Transverse colon (tissue), 4 donors: ENCODE measurements around the gene NR4A1. TPM values are rescaled to one million over a fixed set of nuclear protein-coding genes. Genes with fewer than 3 reads are reported as not detected.

ENCODE experiments used
- DNase-seq: peaks from one replicate; pipeline ENCODE4 v3.0.0-alpha.2; 2019
- H3K27ac ChIP-seq, 4 donors: fragments of 200-600 bp; sonication (generic); 2 replicates each; pipeline ENCODE4 v1.5.1; 2016 to 2018; ENCODE audit warnings: inconsistent platforms in 4 of 4
- H3K27me3 ChIP-seq: fragments of 200-600 bp; sonication (generic); 2 replicates; pipeline ENCODE4 v1.5.1; 2017; ENCODE audit warnings: inconsistent platforms
- H3K36me3 ChIP-seq, 4 donors: fragments of 200-600 bp; sonication (generic); 2 replicates each; pipeline ENCODE4 v1.5.1; 2017 to 2019; ENCODE audit warnings: inconsistent platforms in 4 of 4
- H3K4me1 ChIP-seq, 4 donors: fragments of 200-600 bp; sonication (generic); 2 replicates each; pipeline ENCODE4 v1.5.1; 2017 to 2020; ENCODE audit warnings: inconsistent platforms in 4 of 4
- H3K4me3 ChIP-seq, 4 donors: fragments of 200-600 bp; sonication (generic); 1 replicate in 1 of 4; 2 replicates in 3 of 4; pipeline versions ENCODE4 v1.5.1 to v1.6.1; 2017 to 2019; ENCODE audit warnings: inconsistent platforms in 4 of 4
- H3K9me3 ChIP-seq, 2 donors: fragments of 200-600 bp; sonication (generic); 2 replicates each; pipeline ENCODE4 v1.5.1; 2017 to 2019; ENCODE audit warnings: inconsistent platforms in 2 of 2
- CTCF ChIP-seq, 5 experiments: fragments of 200-600 bp in 3 of 5; fragments of 450-650 bp in 2 of 5; sonication (generic) in 3 of 5; IDR thresholded peaks; 1 replicate in 2 of 5; 2 replicates in 3 of 5; pipeline ENCODE4 v1.5.1; 2016 to 2017; ENCODE audit warnings: antibody characterized with exemption in 5 of 5, inconsistent platforms in 3 of 5, mild to moderate bottlenecking in 2 of 5, moderate library complexity in 1 of 5
- EP300 ChIP-seq: sonication (generic); formaldehyde crosslinking; IDR thresholded peaks from one replicate; pipeline ENCODE4 v1.6.1; 2017; ENCODE audit warnings: antibody characterized with exemption, low read depth
- POLR2A ChIP-seq: fragments of 450-650 bp; IDR thresholded peaks from one replicate; pipeline ENCODE4 v1.6.1; 2016; ENCODE audit warnings: antibody characterized with exemption, mild to moderate bottlenecking, moderate library complexity
- POLR2AphosphoS5 ChIP-seq, 3 donors: sonication (generic); formaldehyde crosslinking; IDR thresholded peaks; one replicate each; pipeline ENCODE4 v1.6.1; 2016; ENCODE audit warnings: antibody characterized with exemption in 3 of 3
- WGBS, 2 donors: methylation state at CpG; one replicate each; pipeline ENCODE4 v1.1.5; 2018; ENCODE audit warnings: low coverage in 1 of 2; 5-methylcytosine and 5-hydroxymethylcytosine counted together
- in situ Hi-C, 4 donors: fragments of 200-750 bp; cut with MboI; loops; one replicate each; pipeline versions ENCODE4 v1.15.0 to v1.15.1; 2017; ENCODE audit warnings: low sequenced_read_pairs in 3 of 4, low pct_ligation_motif_present in 1 of 4, low pct_unique_long_range_greater_than_20kb in 1 of 4
- intact Hi-C: fragments of 100-400 bp; cut with DNase I; formaldehyde crosslinking; loops from one replicate; pipeline ENCODE4 v1.15.1; 2023; ENCODE audit warnings: low total_unique reads
- total RNA-seq, 4 donors: library from RNA; depleted of rRNA; stranded (reverse); fragments of >200 nt; gene quantifications; one replicate each; pipeline ENCODE4 v1.1.0, GENCODE V29; 2016

Gene NR4A1
- total RNA-seq, 4 donors from 2014 or later = 50.7 to 102 (median 76.9) TPM

DNA sequence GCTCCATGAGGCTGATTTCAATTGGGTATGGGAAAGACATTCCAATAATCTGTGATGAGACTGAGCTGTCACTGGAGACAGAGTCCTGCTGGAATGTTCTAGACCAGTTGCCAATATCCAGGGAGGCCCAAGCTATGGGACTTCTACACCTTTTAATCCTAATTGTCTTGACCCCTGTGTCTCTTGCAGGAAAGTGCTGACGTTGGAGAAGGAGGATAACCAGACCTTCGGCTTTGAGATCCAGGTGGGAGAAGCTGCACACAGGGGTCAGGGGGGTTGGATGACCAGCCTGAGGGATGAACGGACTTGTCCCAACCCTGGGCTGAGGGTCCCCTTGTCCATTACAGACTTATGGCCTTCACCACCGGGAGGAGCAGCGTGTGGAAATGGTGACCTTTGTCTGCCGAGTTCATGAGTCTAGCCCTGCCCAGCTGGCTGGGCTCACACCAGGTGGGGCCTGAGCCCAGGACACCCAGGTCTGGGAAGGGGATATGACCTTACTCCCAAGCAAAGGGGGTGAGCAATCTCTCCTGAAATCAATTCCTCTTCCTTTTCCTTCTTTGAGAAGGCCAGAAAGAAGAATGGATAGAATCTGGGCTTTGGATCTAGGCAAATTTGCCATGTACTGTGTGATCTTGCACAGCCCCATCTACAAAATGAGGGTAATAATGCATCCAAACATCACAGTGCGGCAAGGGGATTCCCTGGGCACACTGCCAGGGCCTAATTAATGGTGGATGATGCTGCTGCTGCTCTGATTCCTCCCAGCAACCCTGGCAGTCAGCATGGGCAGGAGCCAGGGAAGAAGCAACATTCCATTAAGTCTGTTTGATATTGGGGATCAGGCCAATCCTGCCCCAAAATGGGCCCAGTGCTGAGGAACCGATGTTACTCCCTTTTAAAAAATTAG lies 40.3 kb upstream of the NR4A1 start:
- DNase-seq = no peak
- Histone ChIP-seq H3K9me3 (no peaks in the 10 kb centered on the region), H3K27ac (peak overlapping the region; percentile 78 to 91 (median 82)), H3K4me1 (peaks cover 0 to 28% (median 19%) of the 10 kb centered on the region in 4 donors), H3K27me3 (peaks cover 40% of the 10 kb centered on the region), H3K36me3 (no peaks in the 10 kb centered on the region), H3K4me3 (no peak overlapping the region)
- 33 to 54% methylated on average over 1 to 8 of the region's 8 CpGs for WGBS, 2 donors
- intact Hi-C loops (no loop called here), in situ Hi-C loops (no loop called here)
- TF ChIP-seq POLR2A = no peak
- TF ChIP-seq POLR2AphosphoS5 (IDR thresholded peaks at IDR 0.05) = no peak
- TF ChIP-seq EP300 = no peak
- no peak for TF ChIP-seq CTCF (IDR thresholded peaks at IDR 0.05)

DNA sequence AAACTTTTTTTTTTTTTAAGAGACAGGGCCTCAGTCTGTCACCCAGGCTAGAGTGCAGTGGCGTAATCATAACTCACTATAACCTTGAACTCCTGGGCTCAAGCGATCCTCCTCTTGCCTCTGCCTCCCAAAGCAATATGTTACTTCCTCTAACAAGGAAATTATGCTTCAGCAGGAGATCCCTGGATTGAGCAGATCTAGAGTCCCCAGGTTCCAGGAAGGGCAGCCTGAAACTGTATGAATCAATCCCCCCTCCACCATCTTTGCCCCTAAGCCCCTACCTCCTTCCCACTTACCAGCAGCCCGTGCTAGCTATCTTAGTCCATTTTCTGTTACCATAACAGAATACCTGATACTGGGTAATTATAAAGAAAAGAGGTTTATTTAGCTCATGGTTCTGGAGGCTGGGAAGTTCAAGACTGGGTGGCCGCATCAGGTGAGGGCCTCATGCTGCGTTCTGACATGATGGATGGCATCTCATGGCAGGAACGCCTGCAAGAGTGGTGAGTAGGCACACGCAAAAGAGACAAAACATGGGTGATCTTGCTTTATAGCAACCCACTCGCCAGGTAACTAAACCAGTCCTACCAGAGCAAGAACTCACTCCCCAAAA lies 39.5 kb upstream of the NR4A1 start:
- 92 to 100% methylated on average over 1 to 8 of the region's 8 CpGs for WGBS, 2 donors
- TF ChIP-seq EP300 (no peak), POLR2A (no peak), CTCF (IDR thresholded peaks at IDR 0.05) (no peak), POLR2AphosphoS5 (IDR thresholded peaks at IDR 0.05) (no peak)
- in situ Hi-C loops (no loop called here), intact Hi-C loops (no loop called here)
- Histone ChIP-seq H3K27ac (peak overlapping the region in 1 of 4 donors; percentile 91), H3K36me3 (no peaks in the 10 kb centered on the region), H3K9me3 (no peaks in the 10 kb centered on the region), H3K4me3 (no peak overlapping the region), H3K4me1 (peaks cover 0 to 21% (median 11%) of the 10 kb centered on the region in 4 donors), H3K27me3 (peaks cover 40% of the 10 kb centered on the region)
- no peak for DNase-seq

DNA sequence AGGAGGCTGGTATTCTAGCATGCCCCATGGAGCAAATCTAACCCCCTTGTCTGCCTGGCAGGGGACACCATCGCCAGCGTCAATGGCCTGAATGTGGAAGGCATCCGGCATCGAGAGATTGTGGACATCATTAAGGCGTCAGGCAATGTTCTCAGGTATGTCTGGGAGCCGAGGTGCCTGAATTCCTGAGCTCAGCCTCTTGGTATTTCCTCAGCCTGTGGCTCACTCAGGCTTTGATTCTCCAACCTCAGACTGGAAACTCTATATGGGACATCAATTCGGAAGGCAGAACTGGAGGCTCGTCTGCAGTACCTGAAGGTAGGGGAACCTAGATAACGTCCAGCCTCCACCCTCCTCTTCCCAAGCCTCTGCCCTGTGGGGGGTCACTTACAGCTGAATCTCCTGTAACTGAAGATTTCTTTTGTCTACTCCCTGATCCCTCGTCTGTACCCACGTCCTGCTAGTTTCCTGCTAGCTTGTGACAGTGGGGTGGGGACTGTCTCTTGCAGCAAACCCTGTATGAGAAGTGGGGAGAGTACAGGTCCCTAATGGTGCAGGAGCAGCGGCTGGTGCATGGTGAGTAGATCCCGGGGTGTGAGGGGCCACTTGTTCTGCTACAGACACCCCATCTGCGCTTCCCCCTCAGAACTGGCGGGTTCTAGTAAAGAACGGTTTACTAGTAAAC lies 37.5 kb upstream of the NR4A1 start:
- Histone ChIP-seq H3K36me3 (no peaks in the 10 kb centered on the region), H3K4me3 (no peak overlapping the region), H3K27me3 (peaks cover 26% of the 10 kb centered on the region), H3K4me1 (peaks cover 0 to 15% (median 5%) of the 10 kb centered on the region in 4 donors), H3K27ac (no peak overlapping the region), H3K9me3 (no peaks in the 10 kb centered on the region)
- intact Hi-C loops (no loop called here), in situ Hi-C loops (no loop called here)
- TF ChIP-seq EP300 = no peak
- no peak for TF ChIP-seq CTCF (IDR thresholded peaks at IDR 0.05)
- no peak for TF ChIP-seq POLR2AphosphoS5 (IDR thresholded peaks at IDR 0.05)
- TF ChIP-seq POLR2A = no peak
- WGBS, 2 donors = 85 to 89% methylated on average over 6 to 16 of the region's 16 CpGs
- no peak for DNase-seq
